Glutamatergic neuron (in vitro differentiated cells): ENCODE measurements around the gene DDO. TPM values are rescaled to one million over a fixed set of nuclear protein-coding genes. Genes with fewer than 3 reads are reported as not detected.
A peak's percentile ranks its signal among the peaks of the same experiment; 100 is the strongest.

ENCODE experiments used
- DNase-seq: peaks from one replicate; pipeline ENCODE4 v3.0.0; 2022
- H3K27ac Mint-ChIP-seq: one replicate; pipeline ENCODE4 v1.8.0; 2020; ENCODE audit warnings: mild to moderate bottlenecking, mixed read lengths, inconsistent platforms; ENCODE audit not compliant: unreplicated experiment
- H3K27me3 Mint-ChIP-seq: one replicate; pipeline ENCODE4 v1.8.0; 2020; ENCODE audit warnings: mild to moderate bottlenecking, moderate library complexity, mixed read lengths, inconsistent platforms; ENCODE audit not compliant: unreplicated experiment
- H3K36me3 Mint-ChIP-seq: one replicate; pipeline ENCODE4 v1.8.0; 2020; ENCODE audit warnings: mild to moderate bottlenecking, mixed read lengths, inconsistent platforms; ENCODE audit not compliant: unreplicated experiment
- H3K4me1 Mint-ChIP-seq: one replicate; pipeline ENCODE4 v1.8.0; 2020; ENCODE audit warnings: mild to moderate bottlenecking, low read depth, mixed read lengths, inconsistent platforms; ENCODE audit not compliant: unreplicated experiment
- H3K4me3 Mint-ChIP-seq: one replicate; pipeline ENCODE4 v1.8.0; 2020; ENCODE audit warnings: mild to moderate bottlenecking, mixed read lengths, inconsistent platforms; ENCODE audit not compliant: unreplicated experiment
- H3K9me3 Mint-ChIP-seq: one replicate; pipeline ENCODE4 v1.8.0; 2020; ENCODE audit warnings: mild to moderate bottlenecking, moderate library complexity, mixed read lengths, inconsistent platforms; ENCODE audit not compliant: unreplicated experiment
- total RNA-seq: library from RNA; stranded (reverse); fragmentation: NEBNext Ultra II Directional; extraction: Animal tissue kit (Norgen Biotek cat#: 25700); gene quantifications from one replicate; pipeline ENCODE4 v1.2.1, GENCODE V29; 2021; ENCODE audit not compliant: unreplicated experiment
- TF ChIP-seq, protein P1 (sequence below): fragments of 200-600 bp; sonication (generic); IDR thresholded peaks from one replicate; pipeline ENCODE4 v1.5.0; 2021; ENCODE audit not compliant: partially characterized antibody, unreplicated experiment

Gene DDO
- total RNA-seq, 1 donor from 2014 or later: not detected

DNA sequence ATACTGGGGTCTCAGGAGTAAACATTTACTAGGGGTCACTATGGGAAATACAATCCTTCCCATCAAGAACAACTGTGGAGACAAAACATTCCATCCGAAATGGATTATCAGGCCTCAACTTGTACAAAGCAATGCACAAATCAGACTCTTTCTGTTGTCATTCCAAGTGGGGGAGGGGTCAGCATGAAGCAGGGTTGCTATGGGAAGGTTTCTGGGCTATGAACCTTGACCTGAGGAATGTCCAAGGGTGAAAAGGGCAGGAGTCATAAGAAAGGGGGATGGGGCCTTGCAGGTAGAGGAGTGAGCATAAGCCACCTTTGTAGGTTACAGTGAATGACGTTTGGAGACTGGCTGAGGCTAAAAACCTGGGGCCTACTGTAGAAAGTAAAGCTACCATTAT is 60.4 kb downstream of the DDO start:
- TF ChIP-seq, protein P1, sequence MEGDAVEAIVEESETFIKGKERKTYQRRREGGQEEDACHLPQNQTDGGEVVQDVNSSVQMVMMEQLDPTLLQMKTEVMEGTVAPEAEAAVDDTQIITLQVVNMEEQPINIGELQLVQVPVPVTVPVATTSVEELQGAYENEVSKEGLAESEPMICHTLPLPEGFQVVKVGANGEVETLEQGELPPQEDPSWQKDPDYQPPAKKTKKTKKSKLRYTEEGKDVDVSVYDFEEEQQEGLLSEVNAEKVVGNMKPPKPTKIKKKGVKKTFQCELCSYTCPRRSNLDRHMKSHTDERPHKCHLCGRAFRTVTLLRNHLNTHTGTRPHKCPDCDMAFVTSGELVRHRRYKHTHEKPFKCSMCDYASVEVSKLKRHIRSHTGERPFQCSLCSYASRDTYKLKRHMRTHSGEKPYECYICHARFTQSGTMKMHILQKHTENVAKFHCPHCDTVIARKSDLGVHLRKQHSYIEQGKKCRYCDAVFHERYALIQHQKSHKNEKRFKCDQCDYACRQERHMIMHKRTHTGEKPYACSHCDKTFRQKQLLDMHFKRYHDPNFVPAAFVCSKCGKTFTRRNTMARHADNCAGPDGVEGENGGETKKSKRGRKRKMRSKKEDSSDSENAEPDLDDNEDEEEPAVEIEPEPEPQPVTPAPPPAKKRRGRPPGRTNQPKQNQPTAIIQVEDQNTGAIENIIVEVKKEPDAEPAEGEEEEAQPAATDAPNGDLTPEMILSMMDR: no peak

DNA sequence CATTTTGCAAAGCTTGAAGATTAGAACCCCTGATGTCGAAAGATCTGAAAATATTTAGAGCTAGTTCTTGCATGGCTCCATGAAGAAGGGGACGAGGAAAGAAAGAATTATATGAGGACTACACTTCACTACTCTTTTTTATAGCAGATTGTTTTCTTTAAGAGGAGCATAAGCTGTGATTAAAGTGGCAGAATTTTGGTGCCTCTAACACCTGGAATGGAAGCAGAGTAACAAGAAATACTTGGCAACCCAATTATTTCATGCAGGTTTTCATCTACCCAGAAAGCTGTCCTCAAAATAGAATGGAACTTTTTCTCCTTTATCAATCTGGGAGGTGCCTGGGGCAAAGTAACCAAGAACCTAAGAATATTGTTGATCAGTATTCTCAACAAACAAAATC is 61.2 kb downstream of the DDO start:
- Mint-ChIP-seq H3K4me1 (peaks cover 53% of the 10 kb centered on the region), H3K36me3 (peaks cover 4% of the 10 kb centered on the region), H3K4me3 (peak overlapping the region; percentile 9), H3K27ac (peak overlapping the region; percentile 25), H3K27me3 (peaks cover 11% of the 10 kb centered on the region), H3K9me3 (peaks cover 17% of the 10 kb centered on the region)
- DNase-seq: no peak
- TF ChIP-seq, protein P1: no peak

More for the DNA sequence above, 60.4 kb downstream of the DDO start:
- peak overlapping the region; percentile 8 for H3K4me3 Mint-ChIP-seq
- peak overlapping the region; percentile 30 for H3K27ac Mint-ChIP-seq
- H3K9me3 Mint-ChIP-seq: peaks cover 17% of the 10 kb centered on the region
- peaks cover 11% of the 10 kb centered on the region for H3K27me3 Mint-ChIP-seq
- no peak for DNase-seq
- peaks cover 4% of the 10 kb centered on the region for H3K36me3 Mint-ChIP-seq
- H3K4me1 Mint-ChIP-seq: peaks cover 55% of the 10 kb centered on the region

DNA sequence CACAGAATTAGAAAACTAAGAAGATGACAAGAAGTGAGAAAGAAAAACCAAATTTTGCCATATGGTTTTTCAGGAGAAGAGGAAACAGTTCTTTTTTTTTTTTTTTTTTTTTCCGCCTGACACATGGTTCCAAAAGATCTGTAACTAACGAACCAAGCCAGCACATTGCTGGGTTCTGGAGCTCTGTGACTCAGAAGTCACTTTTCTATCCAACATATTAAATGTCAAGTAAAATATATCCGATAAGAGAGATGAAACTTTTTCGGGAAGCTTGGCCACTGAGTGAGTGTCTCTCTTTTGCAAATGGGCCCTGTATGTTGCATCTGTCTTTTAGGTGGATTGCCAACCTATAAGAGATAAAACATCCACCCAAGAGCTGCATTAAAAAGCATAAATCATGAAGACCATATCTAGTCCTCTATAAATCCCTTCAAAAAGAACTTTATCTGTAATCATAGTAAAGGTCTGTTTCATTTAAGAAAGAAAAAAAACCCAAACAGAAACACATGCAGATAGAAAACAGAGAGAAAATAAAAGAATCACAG is 61.8 kb downstream of the DDO start:
- Mint-ChIP-seq H3K27me3 (peaks cover 11% of the 10 kb centered on the region), H3K4me3 (no peak overlapping the region), H3K4me1 (peaks cover 47% of the 10 kb centered on the region), H3K27ac (no peak overlapping the region), H3K36me3 (peaks cover 4% of the 10 kb centered on the region), H3K9me3 (peaks cover 20% of the 10 kb centered on the region)
- TF ChIP-seq, protein P1: no peak
- no peak for DNase-seq

DNA sequence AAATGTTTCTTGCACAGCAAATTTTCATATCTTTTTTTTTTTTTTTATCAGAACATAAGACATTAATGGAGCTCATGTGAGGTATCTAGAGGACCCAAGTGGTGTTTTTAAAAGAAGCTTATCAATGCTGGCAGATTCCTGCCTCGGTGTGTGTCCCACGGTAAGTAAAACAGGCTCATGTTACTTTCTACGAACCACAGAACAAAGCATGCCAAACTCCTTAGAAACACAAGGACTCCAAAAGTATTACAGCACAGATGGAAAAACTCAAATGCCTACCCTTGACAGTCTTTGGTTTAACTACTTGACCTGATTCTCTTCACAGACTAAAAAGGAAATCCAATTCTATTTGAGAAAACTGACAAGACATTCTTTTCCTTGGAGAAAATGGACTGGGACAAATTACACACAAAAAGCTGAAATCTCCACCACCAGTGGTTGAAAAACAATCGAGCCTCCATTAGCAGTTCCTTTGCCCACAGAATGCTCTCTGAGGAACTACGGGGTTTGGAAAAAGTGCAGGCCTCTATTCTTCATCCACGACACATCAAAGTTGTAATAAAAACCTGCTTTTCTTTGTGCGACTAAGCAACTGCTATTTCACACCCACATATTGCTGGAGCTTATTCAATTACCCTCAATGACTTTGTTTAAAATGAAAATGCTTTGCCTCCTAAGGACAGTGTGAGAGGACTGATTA is 62.7 kb downstream of the DDO start:
- peaks cover 22% of the 10 kb centered on the region for H3K9me3 Mint-ChIP-seq
- H3K4me3 Mint-ChIP-seq: no peak overlapping the region
- H3K27ac Mint-ChIP-seq: no peak overlapping the region
- peaks cover 4% of the 10 kb centered on the region for H3K36me3 Mint-ChIP-seq
- TF ChIP-seq, protein P1: no peak
- no peak for DNase-seq
- H3K4me1 Mint-ChIP-seq: peaks cover 46% of the 10 kb centered on the region
- H3K27me3 Mint-ChIP-seq: peaks cover 11% of the 10 kb centered on the region

DNA sequence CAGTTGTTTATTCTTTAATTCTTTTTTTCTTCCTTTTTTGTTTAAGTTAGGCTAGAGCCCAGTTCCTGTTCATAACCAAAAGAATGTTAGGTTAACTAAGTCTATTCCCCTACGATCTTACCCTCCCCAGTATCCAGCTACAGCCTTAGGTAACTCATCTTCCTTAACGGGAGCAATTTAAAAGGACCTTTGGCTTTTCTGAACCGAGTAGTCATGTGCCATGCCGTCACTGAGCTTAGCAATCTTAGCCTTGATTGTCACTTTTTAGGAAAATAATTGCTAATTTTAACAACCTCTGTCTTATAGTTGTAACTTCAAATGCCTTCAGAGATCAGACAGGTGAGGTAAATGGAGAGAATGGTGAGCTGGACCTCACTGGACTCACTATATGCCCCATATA is 63.4 kb downstream of the DDO start:
- no peak overlapping the region for H3K27ac Mint-ChIP-seq
- H3K36me3 Mint-ChIP-seq: peaks cover 4% of the 10 kb centered on the region
- TF ChIP-seq, protein P1: no peak

More for the DNA sequence above, 63.4 kb downstream of the DDO start:
- no peak overlapping the region for H3K4me3 Mint-ChIP-seq
- no peak for DNase-seq
- H3K9me3 Mint-ChIP-seq: peaks cover 16% of the 10 kb centered on the region
- peaks cover 40% of the 10 kb centered on the region for H3K4me1 Mint-ChIP-seq
- peaks cover 4% of the 10 kb centered on the region for H3K27me3 Mint-ChIP-seq
